Activated T-cell treated with anti-CD3 and anti-CD28 coated beads for 48 hours (primary cell): Measurements from ENCODE around the gene MICAL3.
"Not testable (repeated sequence)": the region's sequence is repeated elsewhere in the genome, so short reads cannot be mapped to it uniquely, and the experiment has no call there.

Source experiments
- DNase-seq: peaks from one replicate; pipeline ENCODE4 v3.0.0-alpha.2; 2020; ENCODE audit warnings: low read depth

The MICAL3 gene

DNA sequence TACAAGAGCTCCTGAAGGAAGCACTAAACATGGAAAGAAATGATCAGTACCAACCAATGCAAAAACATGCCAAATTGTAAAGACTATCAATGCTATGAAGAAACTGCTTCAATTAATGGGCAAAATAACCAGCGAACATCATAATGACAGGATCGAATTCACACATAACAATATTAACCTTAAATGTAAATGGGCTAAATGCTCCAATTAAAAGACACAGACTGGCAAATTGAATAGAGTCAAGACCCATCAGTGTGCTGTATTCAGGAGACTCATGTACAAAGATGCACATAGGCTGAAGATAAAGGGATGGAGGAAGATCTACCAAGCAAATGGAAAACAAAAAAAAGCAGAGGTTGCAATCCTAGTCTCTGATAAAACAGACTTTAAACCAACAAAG is 91.9 kb downstream of the MICAL3 start:
- DNase-seq = not testable (repeated sequence)

DNA sequence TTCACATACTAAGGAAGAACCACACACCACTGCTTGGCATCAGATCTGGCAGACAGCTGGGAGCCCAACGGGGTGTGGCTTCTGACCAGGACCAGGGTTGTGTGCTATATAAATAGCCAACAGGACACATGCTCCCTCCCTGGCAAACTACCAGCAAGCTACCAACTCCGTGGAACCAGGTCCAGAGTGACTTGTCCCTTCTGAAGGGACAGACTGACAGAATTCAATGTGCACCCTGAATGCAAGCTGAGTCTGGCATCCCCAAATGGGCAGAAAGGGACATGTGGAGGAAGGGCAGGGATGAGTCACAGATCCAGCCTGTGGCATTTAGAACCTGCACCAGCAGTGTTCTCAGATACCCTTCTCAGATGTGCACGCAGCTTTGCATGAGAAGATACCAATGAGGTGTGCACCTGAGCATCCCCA is 92.9 kb downstream of the MICAL3 start:
- no peak for DNase-seq

DNA sequence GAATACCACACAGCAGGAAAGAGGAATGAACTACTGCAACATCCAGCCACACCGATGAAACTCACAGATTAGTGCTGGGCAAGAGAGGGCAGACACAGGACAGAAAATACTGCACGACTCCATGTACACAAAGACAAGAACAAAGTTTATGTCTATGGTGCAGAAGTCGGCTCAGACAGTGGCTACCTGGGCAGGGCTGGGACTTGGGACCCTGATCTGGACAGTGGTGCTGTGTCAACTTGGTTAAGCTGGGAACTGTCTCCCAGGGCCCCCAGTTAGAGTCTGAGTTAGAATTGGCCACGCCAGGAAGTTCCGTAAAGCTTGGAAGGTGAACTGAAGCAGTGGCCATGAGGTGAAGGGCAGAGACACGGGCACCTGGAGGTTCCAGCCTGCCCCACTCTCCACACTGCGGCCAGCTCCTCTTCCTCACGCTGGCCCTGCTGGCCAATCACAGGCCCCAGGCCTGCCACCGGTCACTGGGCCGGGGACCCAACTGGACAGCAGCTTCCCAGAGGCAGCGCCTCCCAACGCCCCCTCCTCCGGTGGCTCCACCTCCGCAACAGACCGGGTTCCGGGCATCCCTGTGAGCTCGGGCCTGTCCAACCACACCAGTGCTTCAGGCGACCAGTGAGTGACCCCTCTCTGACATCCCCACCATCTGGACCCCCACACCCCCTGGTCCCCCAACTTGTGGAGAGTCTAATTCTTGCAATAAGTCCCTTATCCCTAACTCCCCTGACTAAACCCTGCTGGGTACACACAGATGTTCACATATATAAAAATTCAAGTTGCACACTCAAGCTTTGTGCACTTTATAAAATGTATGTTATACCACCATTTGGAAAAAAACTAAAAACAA is 93.7 kb downstream of the MICAL3 start:
- DNase-seq = no peak

DNA sequence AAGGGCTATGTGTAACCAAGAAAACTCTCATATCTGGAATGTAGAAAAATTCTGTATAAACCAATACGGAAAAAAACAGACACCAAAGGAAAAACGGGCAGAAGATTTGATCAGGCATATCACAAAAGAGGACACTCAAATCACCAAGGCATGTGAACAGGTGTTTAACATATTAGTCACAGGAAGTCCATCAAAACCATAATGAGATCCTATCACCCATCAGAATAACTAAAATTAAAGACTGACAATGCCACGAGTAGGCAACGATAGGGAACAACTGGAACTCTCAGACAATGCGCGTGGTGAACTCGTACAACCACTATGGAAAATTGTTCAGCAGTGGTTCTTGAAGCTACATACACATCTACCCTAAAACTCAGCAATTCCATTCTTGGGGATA is 94.5 kb downstream of the MICAL3 start:
- DNase-seq = no peak

DNA sequence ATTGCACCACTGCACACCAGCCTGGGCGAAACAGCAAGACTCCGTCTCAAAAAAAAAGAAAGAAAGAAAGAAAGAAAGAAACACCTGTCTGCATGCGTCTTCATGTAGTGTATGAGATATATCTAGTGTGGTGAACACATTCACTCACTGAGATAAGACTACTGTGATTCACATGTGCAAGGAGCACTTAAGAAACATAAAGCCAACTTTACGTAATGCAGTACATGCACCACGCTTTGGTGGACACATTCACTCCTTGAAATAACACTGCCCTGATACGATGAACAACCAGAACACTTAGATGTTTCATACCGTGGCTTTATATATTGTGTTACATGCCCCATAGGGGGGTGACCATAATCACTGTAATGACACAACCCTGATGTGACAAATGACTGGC is 96.0 kb downstream of the MICAL3 start:
- no peak for DNase-seq

DNA sequence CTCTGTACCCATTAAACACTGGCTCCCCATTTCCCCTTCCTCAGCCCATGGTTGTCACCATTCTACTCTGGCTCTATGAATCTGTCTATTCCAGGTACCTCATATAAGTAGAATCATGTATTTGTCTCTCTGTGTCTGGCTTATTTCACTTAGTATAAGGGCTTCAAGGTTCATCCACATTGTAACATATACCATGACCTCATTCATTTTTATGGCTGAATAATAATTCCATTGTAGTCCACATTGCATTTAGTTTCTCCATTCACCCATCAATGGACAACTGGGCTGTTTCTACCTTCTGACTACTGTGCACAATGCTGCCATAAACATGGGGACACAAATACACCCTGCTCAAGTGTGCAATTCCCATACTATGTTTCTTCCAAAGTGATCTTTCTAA is 97.3 kb downstream of the MICAL3 start:
- no peak for DNase-seq

DNA sequence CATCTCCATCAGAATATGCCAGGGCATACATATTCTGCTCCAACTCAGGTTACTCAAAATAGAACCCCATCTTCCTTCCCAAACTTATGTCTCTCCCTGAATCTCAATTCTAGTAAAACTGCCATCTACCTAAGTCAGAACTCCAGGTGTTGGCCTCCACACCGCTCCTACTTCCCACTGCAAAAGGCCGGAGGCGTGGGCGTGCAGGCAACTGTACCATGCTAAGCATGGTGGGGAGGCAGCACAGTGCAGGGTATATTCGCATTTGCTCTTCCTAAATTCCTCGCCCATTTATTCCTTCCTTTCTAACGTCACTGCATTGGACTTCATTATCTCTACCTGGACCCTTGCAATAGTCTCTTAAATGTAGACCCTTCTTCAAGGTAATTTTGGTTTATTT is 97.8 kb downstream of the MICAL3 start:
- no peak for DNase-seq

DNA sequence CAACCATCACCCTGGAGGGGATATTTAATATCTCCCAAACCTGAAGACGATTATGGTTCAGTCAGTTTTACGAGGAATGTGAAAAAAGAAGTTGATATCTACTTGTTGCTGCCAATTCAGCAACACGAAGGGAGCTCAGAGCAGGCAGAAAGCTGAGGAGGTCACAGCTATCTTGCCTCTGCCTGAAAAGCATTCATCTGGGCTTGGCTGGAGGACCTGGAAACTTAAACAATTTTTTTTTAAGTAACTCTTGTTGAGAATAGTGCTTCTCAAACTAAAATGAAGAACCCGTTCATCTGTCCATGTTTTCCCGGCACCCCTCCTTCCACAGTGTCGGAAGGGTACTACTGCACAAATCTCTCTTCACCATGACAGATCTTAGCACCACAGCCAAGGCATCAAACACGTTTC is 98.9 kb downstream of the MICAL3 start:
- no peak for DNase-seq

DNA sequence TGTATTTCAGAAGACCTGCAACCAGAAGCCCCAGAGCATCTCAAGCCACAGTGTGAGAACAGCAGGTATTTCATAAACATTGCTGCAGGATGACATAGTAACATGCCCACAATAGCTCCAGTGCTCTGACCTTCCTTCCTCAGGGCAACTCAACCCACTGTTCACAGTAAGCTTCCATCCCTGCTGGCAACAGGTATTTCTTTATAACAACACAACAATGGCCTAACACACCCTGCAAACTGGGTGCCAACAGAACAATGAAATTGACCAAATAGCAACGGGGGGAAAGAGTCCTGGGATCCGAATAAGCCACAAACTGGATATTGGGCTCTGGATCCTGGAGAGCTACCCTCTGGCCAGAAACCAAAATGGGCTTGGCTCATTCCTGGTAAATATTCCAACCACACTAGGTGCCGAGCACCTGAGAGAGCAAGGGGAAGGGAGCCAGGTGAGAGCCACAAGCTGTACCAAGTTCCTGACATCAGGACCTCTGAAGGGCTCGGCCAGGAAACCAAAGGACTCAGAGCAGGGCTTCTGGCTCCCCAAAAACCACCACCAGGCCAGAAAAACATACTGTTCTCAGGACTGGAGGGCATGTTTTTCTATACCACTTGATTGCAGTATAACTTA is 99.5 kb downstream of the MICAL3 start:
- DNase-seq = no peak

DNA sequence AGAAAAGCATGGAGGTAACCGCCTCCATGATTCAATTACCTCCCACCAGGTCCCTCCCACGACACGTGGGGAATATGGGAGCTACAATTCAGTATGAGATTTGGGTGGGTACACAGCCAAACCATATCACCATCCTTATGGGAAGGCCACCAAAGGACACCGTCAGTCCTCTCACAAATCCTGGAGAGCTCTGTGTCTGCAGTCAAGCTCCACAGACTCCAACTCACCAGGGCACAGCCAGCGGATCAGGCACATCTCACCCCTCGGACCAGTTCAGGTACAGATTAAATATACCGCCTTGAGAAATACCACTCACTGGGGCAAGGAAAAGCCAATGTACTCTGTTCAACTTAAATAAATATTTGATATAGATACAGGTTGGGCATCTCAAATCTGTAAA is 100.3 kb downstream of the MICAL3 start:
- no peak for DNase-seq

DNA sequence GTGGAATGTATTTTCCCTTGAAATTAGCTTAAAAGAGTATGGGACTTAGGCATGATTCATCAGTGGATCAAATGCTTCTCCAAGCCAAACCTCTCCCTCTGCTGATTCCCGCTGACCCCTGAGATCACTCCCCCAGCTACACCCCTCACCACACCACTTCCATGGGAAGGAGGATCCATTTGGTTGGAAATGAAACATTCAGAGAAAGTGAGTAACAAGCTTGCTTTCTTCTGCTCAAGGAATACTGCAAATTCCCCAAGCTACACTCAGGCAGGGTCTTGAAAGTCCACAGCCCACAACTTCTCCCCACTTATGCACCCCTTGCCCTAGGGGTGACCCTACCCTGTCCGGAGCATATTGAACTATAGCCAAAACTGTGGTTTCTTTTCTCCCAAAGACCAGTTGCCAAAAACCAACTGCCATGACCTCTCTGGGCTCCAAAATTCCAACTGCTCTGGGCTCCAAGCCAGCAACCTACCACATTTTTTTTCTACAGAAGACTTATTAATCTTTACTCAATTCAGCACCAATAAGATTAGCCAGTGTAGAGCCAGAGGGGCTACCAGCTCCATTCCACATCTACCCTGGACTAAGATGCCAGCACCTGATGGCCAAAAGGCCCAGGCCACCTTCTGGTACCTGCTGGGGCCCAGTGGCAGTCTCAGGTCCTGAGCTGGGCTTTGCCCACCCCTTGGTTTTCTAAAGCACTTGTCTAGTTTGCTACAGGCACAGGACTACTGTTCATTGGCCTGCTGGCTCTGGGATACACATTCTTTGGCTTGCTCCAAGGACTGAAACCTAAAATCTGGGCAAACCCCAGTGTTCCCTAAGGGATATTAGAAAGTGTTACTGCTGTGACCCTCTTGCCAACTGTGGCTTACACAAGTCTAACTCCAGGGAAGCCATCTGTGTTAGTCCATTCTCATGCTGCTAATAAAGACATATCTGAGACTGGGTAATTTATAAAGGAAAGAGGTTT is 101.1 kb downstream of the MICAL3 start:
- no peak for DNase-seq

DNA sequence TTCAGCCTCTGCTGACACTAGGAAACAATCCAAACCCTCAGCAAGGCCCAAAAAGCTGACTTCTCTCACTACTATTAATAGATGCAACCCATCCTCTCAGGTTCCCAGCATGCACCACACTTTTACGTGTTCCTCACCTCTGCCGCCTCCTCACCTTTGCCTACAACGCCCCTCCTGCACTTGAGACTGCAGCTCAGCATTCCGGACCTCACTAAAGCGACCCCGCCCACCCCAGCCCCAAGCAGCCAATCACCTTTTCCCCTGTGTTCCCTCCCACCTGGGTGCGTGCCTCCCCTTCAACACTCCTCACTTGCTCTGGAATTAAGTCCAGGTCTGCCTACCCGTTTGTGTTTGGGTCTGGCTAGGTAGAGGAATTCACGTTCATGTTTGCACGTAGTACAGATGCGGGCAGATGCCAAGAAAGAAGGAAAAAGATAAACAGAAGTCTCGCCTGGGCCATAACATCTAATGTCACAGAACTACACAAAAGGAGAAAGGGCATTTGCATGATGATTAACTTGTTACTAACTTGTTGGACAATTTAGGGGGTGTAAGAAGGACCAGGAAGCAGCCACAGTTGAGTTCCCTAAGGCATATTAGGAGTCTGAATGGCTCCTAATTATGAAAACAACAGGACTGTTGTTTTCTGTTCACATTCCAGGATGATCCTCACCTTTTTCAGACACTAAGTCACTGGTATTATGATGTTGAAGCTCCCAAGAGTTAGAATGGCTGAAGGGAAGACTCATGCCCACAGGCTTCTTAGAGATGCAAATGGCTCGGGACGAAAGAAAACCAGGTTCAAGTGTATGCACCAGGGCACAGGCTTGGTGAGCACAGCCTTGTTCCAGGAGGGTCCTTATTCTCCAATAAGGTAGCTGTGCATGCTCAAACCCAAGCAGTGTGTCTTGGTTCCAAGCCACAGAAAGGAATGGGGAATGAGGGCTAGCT is 102.2 kb downstream of the MICAL3 start:
- no peak for DNase-seq

DNA sequence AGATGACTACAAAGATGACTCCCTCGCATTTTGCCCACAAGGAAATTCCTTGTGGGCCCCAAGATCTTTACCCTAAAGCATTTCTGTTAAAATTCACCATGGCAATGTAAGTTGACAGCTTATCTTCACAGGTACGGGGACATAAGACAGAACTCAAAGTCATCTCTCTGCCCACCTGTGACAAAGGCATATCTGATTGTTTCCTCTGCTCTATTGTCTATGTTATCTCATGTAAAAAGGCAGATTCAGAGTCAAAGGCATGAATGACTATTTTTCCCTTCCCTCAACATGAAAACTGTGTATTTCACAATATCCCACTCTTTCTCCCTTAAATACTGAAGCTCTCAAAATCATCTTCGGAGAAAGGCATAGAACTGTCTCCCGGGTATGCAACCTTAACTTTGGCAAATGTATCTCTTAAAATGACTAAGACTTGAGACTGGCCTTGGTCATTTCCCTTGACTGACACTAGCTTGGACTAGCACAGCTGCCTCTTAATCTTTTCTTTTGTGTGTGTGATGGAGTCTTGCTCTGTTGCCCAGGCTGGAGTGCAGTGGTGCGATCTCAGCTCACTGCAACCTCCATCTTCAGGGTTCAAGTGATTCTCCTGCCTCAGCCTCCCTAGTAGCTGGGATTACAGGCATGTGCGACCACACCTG is 103.2 kb downstream of the MICAL3 start:
- no peak for DNase-seq

DNA sequence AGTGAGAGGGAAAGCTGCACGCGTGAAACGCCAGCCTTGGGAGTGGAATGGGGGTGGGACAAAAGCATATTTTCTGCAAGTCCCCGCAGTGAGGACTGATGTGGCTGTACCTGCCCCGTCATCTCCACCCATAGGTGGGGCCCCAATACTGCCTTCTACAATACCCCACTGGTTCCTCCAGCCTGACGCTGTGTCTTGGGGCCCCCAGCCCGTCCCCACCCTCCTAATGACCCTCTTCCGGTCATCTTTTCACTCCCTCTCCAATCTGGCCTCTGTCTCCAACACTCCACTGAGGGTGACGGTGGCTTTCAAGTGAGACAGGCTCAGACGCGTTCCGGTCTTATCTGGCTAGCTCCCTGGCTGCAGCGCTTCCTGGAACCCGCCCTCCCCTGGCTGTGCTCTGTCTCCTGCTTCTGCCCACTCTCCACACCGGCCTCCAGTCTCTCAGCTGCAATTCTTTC is 104.2 kb downstream of the MICAL3 start:
- no peak for DNase-seq

DNA sequence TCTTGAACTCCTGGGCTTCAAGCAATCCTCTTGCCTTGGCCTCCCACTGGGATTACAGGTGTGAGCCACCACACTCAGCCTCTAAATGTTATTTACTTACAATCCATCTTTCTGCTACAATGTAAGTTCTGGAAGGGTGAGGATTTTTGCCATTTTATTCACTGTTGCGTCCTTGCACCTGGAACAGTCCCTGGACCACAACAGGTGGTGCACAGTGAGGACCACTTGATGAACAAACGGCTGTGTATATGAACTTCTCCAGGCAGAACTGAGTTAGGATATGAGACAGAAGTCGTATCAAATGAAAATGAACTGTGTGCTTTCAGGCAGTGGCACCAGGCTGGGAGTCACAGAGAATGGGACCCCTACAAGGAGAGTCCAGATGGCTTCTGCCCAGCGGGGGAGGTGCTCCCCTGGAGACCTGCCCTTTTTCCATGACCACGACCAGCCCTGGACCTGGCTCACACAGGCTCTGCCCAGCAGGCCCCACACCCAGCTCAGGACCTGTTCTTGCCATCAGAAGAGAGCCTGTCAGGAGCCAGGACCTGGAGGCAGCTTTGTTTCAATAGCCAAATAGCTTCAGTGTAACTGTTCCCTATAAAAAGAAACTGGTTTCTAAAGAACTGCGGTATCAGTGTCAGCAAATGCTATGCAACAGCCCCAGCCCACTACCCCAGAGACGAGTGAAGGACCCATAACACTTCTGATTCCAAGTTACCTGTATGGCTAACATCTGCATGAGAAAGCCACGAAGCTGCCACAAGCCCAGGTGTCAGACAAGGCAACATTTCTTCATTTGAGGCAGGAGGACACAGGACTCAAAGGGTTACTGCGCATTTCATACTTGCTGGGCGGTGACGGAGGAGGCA is 104.9 kb downstream of the MICAL3 start:
- no peak for DNase-seq

DNA sequence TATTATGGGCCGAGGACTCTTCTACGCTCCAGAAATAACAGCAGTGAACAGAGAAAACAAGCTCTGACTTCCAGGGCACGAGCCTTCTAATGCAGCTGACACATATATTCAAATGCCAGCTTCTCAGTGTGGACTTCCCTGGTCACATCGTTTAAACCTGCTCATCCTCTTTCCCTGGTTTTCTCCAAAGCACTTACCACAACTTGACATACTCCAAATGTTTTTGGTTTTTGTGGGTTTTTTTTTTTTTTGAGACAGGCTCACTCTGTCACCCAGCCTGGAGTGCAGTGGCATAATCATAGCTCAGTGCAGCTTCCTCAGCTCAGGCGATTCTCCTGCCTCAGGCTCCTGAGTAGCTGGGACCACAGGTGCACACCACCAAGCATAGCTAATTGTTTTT is 105.5 kb downstream of the MICAL3 start:
- no peak for DNase-seq

DNA sequence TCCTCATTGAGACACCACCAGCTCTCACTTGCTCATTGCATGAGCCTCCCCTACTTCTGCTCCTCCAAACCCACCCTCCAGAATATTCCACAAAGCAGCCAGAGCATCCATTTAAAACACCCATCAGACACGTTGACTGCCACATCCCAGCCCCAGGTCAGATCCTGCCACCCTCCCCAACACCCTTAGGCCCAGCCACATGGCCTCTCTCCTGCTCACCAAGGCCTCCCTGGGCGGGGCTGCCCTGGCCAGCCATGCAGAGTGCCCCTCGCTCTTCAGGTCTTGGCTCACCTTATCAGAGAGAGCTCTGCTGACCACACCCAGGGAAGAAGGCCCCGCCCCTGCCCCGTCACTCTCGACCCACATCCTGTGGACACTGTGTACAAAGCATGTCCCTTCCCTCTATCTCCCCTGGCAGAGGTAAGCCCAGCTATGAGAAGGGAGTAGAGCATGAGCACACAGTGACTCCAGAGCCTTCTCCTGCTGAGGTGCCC is 106.8 kb downstream of the MICAL3 start:
- no peak for DNase-seq

DNA sequence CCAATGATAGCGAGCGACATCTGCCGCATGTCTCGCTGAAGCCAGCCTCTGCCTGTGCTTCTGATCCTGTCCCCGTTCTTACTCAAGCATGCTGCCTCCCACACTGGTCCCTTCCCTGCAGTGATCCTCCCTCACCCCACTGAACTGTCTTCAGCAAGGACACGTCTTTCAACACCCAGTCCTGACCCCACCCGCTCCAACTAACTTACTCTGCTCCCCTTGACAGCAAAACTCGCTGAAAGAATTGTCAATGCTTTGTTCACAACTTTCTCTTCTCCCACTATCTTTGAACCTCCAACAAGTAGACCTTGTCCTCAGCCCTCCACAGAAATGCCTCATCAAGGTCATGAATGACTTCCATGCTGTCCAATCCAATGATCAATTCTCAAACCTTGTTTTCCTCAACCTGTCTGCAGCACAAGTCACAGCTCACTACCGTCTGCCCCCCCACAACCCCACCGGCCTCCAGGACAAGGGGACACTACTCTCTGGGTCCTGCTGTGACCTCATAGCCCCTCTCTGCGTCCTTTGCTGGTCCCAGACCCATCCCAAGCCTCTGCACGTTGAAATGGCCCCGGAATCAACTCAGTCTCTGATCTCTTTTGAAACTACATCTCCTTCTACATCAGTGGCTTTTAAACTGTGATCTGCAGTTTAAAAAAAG is 108.0 kb downstream of the MICAL3 start:
- DNase-seq = no peak

DNA sequence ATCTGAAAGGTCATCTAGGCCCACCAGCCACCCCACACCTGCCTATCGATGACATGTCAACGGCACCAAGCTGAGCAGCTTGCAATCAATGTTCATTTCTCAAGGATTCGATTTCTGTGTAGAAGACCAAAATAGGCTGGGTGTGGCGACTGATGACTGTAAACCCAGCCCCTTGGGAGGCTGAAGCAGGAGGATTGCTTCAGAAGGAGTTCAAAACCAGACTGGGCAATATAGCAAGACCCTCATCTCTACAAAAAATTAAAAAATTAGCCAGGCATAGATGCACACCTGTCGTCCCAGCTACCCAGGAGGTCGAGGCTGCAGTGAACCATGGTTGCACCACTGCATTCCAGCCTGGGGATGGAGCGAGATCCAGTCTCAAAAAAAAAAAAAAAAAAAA is 108.7 kb downstream of the MICAL3 start:
- DNase-seq = no peak
